RPMI7951 (cell line): ENCODE results near the gene FOXL2NB. TPM values are rescaled to one million over a fixed set of nuclear protein-coding genes. Genes with fewer than 3 reads are reported as not detected.

Source experiments
- DNase-seq: peaks from one replicate; pipeline ENCODE4 v3.0.0-alpha.2; 2012; ENCODE audit warnings: low read depth
- total RNA-seq: library from RNA; depleted of rRNA; stranded (reverse); fragments of >200 nt; shearing (Covaris generic); gene quantifications from 2 replicates; pipeline ENCODE4 v1.2.3, GENCODE V29; 2014

Gene FOXL2NB
- total RNA-seq, 1 experiment from 2014 or later, result not detected

DNA sequence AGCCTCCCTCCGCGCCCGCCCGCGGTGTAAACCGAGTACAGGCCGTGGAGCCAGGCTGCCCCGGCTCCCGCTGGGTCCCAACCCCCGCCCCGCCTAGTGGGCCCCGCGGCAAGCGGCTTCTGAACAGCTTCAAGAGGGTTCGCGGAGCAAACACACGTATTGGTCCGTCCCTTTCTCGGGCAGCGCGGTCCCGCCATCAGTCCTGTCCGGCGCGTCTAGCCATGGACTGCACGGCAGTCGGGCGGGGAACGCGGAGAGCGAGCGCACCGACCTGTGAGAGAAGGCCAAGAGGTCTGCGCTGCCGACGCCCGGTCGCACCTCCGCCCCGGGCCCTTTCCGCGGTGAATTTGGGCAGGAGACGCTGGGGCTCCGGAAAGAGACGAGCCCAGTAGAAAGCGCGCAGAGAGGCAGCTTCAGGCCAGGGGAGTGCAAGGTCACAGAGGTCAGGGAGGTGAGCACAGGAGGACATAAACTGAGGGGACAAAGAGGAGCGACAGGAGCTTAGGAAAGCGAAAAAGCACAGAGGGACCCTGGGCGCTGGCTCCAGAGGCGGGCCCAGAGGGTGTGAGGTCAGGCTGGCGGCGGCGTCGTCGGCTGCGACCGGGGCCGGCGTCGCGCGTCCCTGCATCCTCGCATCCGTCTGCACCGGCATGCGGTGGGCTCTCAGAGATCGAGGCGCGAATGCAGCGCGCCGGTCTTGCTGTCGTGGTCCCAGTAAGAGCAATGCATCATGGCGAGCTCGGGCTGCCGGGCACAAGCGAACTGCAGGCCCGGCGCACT is 1.9 kb upstream of the FOXL2NB start:
- no peak for DNase-seq

DNA sequence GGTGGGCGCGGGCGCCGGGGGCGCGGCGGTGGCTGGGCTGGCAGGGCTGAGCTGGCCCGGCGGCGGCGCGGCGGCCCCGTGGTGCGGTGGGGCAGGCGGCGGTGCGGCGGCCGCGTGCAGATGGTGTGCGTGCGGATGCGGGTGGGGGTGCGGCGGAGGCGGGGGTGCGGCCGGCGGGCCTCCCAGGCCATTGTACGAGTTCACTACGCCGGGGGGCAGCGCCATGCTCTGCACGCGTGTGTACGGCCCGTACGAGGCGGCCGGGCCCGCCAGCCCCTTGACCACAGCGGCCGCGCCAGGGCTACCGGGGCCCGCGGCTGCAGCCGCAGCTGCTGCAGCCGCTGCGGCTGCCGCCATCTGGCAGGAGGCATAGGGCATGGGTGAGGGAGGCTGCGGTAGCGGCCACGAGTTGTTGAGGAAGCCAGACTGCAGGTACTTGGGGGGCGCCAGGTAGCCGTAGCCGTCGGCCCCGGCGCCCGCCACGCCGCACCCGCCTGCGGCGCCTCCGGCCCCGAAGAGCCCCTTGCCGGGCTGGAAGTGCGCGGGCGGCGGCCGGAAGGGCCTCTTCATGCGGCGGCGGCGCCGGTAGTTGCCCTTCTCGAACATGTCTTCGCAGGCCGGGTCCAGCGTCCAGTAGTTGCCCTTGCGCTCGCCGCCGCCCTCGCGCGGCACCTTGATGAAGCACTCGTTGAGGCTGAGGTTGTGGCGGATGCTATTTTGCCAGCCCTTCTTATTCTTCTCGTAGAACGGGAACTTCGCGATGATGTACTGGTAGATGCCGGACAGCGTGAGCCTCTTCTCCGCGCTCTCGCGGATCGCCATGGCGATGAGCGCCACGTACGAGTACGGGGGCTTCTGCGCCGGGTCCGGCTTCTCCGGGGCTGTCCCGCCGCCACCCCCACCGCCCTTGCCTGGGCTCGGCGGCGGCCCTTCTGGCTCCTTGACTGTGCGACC is 1.0 kb upstream of the FOXL2NB start:
- peak; percentile 42 for DNase-seq

- DNase-seq, result no peak
These were observed 591 bp downstream of the FOXL2NB start for GRCh38 chr3:138947495-138948121.

GRCh38 chr3:138948371-138949001 is 1.5 kb downstream of the FOXL2NB start:
- no peak for DNase-seq

- no peak for DNase-seq
These were observed 2.0 kb downstream of the FOXL2NB start for GRCh38 chr3:138949002-138949418.

- DNase-seq, result no peak
These were observed 2.5 kb downstream of the FOXL2NB start for GRCh38 chr3:138949445-138950005.

DNA sequence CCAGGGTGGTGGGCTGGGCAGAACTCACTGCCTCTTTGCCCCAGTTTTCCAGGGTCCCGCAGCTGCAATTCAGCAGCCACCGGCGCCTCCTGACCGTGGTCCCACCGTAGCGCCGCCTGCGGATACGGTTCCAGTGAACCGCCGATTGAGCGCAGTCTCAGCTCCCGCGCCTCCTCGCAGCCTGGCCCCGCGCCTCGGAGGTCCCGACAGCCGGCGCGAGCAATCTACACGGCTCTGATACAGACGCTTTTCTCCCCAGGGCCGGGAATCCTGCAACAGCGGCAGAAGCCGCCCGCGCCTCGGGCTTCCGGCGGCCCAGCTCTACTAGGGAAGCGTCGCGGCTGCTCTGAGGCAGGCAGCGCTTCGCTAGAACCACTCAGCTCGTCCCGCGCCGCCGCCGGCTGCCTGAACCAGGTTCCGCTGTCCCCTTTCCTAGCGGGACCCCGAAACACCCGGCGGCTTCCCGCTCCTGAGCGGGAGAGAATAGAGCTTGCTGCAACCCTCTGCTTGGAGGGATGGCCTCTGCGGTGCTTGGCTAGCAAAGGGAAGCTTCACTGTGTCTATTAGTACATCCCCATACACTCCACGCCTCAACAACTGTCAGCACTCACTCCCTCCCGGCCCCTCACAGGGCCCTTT is 3.1 kb downstream of the FOXL2NB start:
- DNase-seq, result peak; percentile 56

- DNase-seq, result no peak
These were observed 3.7 kb downstream of the FOXL2NB start for GRCh38 chr3:138950701-138951100.

DNA sequence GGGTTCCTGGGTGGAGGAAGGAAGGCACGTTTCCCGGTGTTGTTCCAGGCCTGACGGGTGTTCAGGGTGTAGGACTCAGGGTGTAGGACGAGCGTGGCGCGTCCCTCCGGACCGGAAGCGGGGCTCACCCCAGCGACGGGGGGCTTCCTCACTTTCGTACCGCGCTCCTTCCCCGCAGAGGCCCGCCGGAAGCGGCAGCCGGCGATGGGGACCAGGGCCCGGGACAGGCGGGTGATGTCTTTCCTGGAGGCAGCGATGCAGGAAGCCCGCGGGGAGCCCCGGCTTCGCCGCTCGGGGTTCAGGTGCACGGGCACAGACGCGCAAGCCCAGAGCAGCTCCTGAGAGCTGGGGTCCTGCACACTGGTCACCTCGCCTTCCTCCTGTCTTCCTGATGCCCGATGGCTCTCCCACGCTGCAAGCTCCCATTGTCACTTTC is 13.4 kb downstream of the FOXL2NB start:
- DNase-seq, result no peak

- DNase-seq, result no peak
These were observed 16.0 kb downstream of the FOXL2NB start for GRCh38 chr3:138962854-138963560.

DNA sequence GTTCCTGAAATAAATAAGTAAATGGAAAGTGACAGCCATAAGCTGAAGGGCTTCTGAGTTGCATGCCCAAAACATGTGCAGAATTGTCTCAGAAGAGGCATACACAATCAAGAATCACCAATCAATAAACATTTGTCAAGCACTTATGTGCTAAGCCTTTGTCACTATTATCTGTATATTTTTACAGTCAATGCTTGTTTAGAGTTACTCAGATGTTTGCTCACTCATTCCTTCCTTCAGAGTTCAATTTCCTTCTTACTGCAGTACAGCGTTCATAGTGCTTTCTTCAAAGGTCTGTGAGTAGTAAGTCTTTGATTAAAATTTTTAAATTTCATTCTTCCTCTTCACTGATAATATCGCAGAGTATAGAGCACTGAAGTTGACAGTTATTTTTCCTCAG is 17.2 kb downstream of the FOXL2NB start:
- no peak for DNase-seq

DNA sequence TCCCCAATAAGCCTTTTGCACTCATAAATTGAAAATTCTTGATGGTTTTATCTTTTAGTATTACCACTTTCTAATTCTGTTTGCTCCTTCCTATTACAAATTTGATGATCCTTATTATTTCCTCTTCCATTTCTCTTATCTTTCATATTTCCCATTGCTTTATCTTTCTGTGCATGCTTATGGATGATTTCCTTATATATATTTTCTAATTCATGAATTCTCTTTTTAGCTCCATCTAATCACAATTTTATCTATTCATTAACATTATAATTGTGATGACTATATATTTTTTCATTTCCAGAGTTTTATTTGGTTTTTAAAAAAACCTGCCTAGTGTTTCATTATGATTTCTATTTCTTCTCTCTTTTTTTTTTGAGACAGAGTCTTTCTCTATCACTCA is 17.9 kb downstream of the FOXL2NB start:
- no peak for DNase-seq

GRCh38 chr3:138971766-138972320 is 24.8 kb downstream of the FOXL2NB start:
- DNase-seq, result peak; percentile 38

DNA sequence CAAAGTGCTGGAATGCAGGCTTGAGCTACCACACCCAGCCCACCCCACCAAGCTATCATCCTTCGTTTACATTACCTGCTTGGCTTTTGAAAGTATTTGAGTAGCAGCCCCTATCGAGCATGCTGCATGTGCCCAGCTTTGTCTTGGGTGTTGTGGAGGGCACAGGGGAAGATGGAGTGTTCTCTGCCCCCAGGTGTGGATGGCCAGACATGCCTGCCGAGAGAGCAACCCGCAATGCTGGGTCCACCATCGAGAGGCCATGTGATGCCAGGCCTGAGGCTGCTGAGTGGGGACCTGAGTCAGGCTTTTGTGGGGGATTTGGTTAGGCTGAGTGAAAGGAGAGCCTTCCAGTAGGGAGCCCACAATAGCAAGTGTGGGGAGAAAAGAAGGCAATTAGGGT is 25.9 kb downstream of the FOXL2NB start:
- DNase-seq, result no peak

GRCh38 chr3:138974462-138974861 is 27.4 kb downstream of the FOXL2NB start:
- peak; percentile 61 for DNase-seq

- DNase-seq, result no peak
These were observed 28.3 kb downstream of the FOXL2NB start for GRCh38 chr3:138975351-138975750.

GRCh38 chr3:138976047-138976446 is 29.0 kb downstream of the FOXL2NB start:
- DNase-seq, result no peak

GRCh38 chr3:138984816-138985215 is 37.8 kb downstream of the FOXL2NB start:
- DNase-seq, result no peak

DNA sequence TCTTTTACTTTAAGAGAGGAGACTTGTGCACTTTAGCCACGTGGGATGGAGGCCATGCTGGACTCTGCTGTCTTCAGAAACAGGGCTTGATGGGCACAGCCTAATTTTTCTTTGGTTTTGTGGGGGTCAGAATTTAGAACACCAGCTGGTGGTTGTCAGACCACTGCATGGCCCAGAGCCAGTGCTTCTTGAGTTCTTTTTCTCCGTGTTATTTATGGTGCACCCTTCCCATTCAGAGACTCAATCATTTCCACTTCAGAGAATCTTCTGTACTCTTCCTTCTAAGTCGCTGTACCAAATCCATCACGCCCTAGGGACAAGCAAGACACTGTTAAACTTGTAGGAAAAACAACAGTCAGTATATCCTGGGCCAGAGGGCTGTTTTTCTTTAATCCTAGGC is 38.9 kb downstream of the FOXL2NB start:
- DNase-seq, result no peak

GRCh38 chr3:138987181-138987580 is 40.2 kb downstream of the FOXL2NB start:
- no peak for DNase-seq
